Measurements from ENCODE around the gene TECPR2. TPM values are rescaled to one million over a fixed set of nuclear protein-coding genes. Genes with fewer than 3 reads are reported as not detected.

TECPR2 gene
- total and polyA plus RNA-seq, 4 donors: 2.0 to 12.6 (median 5.2) TPM

DNA sequence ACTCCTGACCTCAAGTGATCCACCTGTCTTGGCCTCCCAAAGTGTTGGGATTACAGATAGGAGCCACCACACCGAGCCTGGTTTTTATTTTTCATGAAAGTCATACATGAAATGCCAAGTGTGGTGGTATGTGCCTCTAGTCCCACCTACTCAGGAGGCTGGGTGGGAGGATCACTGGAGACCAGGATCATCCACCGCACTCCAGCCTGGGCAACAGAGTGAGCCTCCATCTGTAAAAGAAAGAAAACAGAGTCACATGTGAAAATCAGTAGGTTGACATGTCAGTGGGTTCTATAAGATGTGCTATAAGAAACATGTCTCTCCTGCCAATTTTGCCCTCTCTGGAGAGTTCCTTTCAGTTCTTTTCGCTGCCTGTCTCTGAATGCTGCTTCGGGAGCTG is 118.6 kb downstream of the TECPR2 start:
- H3K9me3 ChIP-seq (ENCODE audit: control insufficient read depth in 4 of 4, low read length in 3 of 4): peaks cover 0 to 2% (median 0%) of the 10 kb centered on the region in 4 donors
- no peak for DNase-seq (ENCODE audit: low spot score)
- WGBS: 97% methylated on average over 4 of the region's 4 CpGs
- TF ChIP-seq RXRA (IDR thresholded peaks at IDR 0.05) (no peak), FOXA2 (IDR thresholded peaks at IDR 0.05) (no peak), MAX (IDR thresholded peaks at IDR 0.05) (no peak), TAF1 (conservative IDR thresholded peaks at IDR 0.05) (no peak), RAD21 (IDR thresholded peaks at IDR 0.05) (no peak), YY1 (IDR thresholded peaks at IDR 0.05) (no peak), JUND (IDR thresholded peaks at IDR 0.05) (no peak), SP1 (IDR thresholded peaks at IDR 0.05) (no peak), HNF4A (conservative IDR thresholded peaks at IDR 0.05) (no peak)
- TF ChIP-seq, protein P1, sequence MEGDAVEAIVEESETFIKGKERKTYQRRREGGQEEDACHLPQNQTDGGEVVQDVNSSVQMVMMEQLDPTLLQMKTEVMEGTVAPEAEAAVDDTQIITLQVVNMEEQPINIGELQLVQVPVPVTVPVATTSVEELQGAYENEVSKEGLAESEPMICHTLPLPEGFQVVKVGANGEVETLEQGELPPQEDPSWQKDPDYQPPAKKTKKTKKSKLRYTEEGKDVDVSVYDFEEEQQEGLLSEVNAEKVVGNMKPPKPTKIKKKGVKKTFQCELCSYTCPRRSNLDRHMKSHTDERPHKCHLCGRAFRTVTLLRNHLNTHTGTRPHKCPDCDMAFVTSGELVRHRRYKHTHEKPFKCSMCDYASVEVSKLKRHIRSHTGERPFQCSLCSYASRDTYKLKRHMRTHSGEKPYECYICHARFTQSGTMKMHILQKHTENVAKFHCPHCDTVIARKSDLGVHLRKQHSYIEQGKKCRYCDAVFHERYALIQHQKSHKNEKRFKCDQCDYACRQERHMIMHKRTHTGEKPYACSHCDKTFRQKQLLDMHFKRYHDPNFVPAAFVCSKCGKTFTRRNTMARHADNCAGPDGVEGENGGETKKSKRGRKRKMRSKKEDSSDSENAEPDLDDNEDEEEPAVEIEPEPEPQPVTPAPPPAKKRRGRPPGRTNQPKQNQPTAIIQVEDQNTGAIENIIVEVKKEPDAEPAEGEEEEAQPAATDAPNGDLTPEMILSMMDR (IDR thresholded peaks at IDR 0.05; ENCODE audit: low read depth, low read length, missing input control): no peak
- H3K36me3 ChIP-seq (ENCODE audit: control insufficient read depth in 4 of 4, insufficient read depth in 3 of 4, low read depth in 1 of 4, low read length in 3 of 4): no peaks in the 10 kb centered on the region
- H3K4me3 ChIP-seq (ENCODE audit: low read depth in 1 of 3, low read length in 3 of 3): no peak overlapping the region
- peaks cover 0 to 7% (median 6%) of the 10 kb centered on the region in 4 donors for H3K4me1 ChIP-seq (ENCODE audit: control insufficient read depth in 4 of 4, insufficient read depth in 4 of 4, low read length in 3 of 4)
- no peak overlapping the region for H3K27ac ChIP-seq (ENCODE audit: low read depth in 1 of 2, low read length in 2 of 2)
- H3K27me3 ChIP-seq (ENCODE audit: control insufficient read depth in 4 of 4, insufficient read depth in 4 of 4, low read length in 3 of 4): no peaks in the 10 kb centered on the region
- no peak overlapping the region for H3K9ac ChIP-seq (ENCODE audit: low read depth in 1 of 2, low read length in 2 of 2)

GRCh38 chr14:102481791-102482238 is 119.1 kb downstream of the TECPR2 start:
- Histone ChIP-seq H3K27ac (ENCODE audit: low read depth in 1 of 2, low read length in 2 of 2) (no peak overlapping the region), H3K4me3 (ENCODE audit: low read depth in 1 of 3, low read length in 3 of 3) (no peak overlapping the region), H3K9ac (ENCODE audit: low read depth in 1 of 2, low read length in 2 of 2) (no peak overlapping the region), H3K36me3 (ENCODE audit: control insufficient read depth in 4 of 4, insufficient read depth in 3 of 4, low read depth in 1 of 4, low read length in 3 of 4) (no peaks in the 10 kb centered on the region), H3K4me1 (ENCODE audit: control insufficient read depth in 4 of 4, insufficient read depth in 4 of 4, low read length in 3 of 4) (peaks cover 0 to 7% (median 6%) of the 10 kb centered on the region in 4 donors), H3K27me3 (ENCODE audit: control insufficient read depth in 4 of 4, insufficient read depth in 4 of 4, low read length in 3 of 4) (no peaks in the 10 kb centered on the region), H3K9me3 (ENCODE audit: control insufficient read depth in 4 of 4, low read length in 3 of 4) (peaks cover 0 to 2% (median 0%) of the 10 kb centered on the region in 4 donors)
- WGBS: 91% methylated on average over 8 of the region's 8 CpGs
- no peak for TF ChIP-seq HNF4A (conservative IDR thresholded peaks at IDR 0.05)
- no peak for TF ChIP-seq FOXA1 (IDR thresholded peaks at IDR 0.05)
- TF ChIP-seq TAF1 (conservative IDR thresholded peaks at IDR 0.05): no peak
- no peak for TF ChIP-seq SP1 (IDR thresholded peaks at IDR 0.05)
- TF ChIP-seq GABPA (IDR thresholded peaks at IDR 0.05 in 1 of 2, conservative IDR thresholded peaks at IDR 0.05 in 1 of 2): no peak
- TF ChIP-seq JUND (IDR thresholded peaks at IDR 0.05): no peak
- no peak for TF ChIP-seq EGR1 (IDR thresholded peaks at IDR 0.05; ENCODE audit: low read depth in 2 of 2)
- no peak for TF ChIP-seq ATF3 (IDR thresholded peaks at IDR 0.05)
- no peak for TF ChIP-seq HNF4G (IDR thresholded peaks at IDR 0.05)
- no peak for TF ChIP-seq RXRA (IDR thresholded peaks at IDR 0.05)
- TF ChIP-seq YY1 (IDR thresholded peaks at IDR 0.05): no peak
- DNase-seq (ENCODE audit: low spot score): no peak

DNA sequence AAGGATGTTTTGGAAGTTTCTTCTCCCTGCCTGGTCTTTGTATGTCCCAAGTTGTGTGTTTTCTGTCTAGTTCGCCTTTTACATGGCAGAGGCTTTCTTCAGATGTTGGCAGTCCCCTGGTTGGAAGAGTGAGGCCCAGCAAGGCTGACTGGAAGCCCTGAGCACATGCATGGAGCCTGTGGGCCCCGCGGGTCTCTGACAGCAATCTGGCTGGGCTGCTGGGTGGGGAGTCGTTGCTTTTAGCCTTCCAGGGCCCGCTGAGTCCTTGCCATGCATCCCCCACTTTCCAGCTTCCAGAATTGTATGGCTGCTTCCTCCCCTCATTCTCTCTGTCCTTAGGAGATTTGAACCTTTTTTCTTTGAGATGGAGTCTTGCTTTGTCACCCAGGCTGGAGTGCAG is 121.6 kb downstream of the TECPR2 start:
- 94% methylated on average over 5 of the region's 5 CpGs for WGBS
- no peak for TF ChIP-seq NR2F2 (IDR thresholded peaks at IDR 0.05)
- TF ChIP-seq HNF4A (conservative IDR thresholded peaks at IDR 0.05): no peak
- TF ChIP-seq ZBTB33 (IDR thresholded peaks at IDR 0.05): no peak
- no peak for TF ChIP-seq SP1 (IDR thresholded peaks at IDR 0.05)
- TF ChIP-seq REST (IDR thresholded peaks at IDR 0.05): no peak
- no peak for TF ChIP-seq FOXA1 (IDR thresholded peaks at IDR 0.05)
- no peaks in the 10 kb centered on the region for H3K27me3 ChIP-seq (ENCODE audit: control insufficient read depth in 4 of 4, insufficient read depth in 4 of 4, low read length in 3 of 4)
- no peak overlapping the region for H3K4me3 ChIP-seq (ENCODE audit: low read depth in 1 of 3, low read length in 3 of 3)
- peaks cover 0 to 5% (median 5%) of the 10 kb centered on the region in 4 donors for H3K4me1 ChIP-seq (ENCODE audit: control insufficient read depth in 4 of 4, insufficient read depth in 4 of 4, low read length in 3 of 4)
- no peak overlapping the region for H3K27ac ChIP-seq (ENCODE audit: low read depth in 1 of 2, low read length in 2 of 2)
- no peaks in the 10 kb centered on the region for H3K36me3 ChIP-seq (ENCODE audit: control insufficient read depth in 4 of 4, insufficient read depth in 3 of 4, low read depth in 1 of 4, low read length in 3 of 4)
- no peak for DNase-seq (ENCODE audit: low spot score)
- H3K9ac ChIP-seq (ENCODE audit: low read depth in 1 of 2, low read length in 2 of 2): no peak overlapping the region
- peaks cover 0 to 2% (median 0%) of the 10 kb centered on the region in 4 donors for H3K9me3 ChIP-seq (ENCODE audit: control insufficient read depth in 4 of 4, low read length in 3 of 4)
